NCI-H187 treated with DMSO at 0.1 percent for 48 hours (cell line): ENCODE results near the gene SLC25A31.

Source experiments
- DNase-seq: peaks from one replicate; lab custom pipeline; 2025; lab: John Stamatoyannopoulos, UW

SLC25A31 gene

DNA sequence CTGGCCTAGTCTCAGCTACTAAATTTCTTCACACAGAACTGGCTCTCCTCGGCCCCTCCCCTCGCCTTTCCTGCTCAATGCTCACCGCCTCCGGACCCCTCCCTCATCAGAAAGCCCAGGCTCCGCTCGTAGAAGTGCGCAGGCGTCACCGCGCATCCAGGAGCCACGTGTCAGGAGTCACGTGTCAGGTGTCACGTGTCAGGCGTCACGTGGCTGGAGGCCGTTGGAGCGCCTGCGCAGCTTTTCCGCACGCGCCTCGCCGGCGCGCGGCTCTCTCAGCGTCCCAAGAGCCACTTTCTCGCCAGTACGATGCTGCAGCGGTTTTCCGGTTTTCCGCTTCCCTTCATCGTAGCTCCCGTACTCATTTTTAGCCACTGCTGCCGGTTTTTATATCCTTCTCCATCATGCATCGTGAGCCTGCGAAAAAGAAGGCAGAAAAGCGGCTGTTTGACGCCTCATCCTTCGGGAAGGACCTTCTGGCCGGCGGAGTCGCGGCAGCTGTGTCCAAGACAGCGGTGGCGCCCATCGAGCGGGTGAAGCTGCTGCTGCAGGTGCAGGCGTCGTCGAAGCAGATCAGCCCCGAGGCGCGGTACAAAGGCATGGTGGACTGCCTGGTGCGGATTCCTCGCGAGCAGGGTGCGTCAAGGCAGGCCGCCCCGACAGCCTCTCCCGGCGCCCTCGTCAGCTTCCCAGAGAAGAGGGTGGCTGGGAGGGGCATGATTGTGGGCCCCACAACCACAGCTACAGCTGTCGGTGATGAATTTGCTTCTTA is at the start of gene SLC25A31:
Gene SLC25A31 (plus strand): TSS at position 259 of the 772 bp plus-strand sequence. CDS start 146 bp downstream, at position 405.
- no peak for DNase-seq

DNA sequence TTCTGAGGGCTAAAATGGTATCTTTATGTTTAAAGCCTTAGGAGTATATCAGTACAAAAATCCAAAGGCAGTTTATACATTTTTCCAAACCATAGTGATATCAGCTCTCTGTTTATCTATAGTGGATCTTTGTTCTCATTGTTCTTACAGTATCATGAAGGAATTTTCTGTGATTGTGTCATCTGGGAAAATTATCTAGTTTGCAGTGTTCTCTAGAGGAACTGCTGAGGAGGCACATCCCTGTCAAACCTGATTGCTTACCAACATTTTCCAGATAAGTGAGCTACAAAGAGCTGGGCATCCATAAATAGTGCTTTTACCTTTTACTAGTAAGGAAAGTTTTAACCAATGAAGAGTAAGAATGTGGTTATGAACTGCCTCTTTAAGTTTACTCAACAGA is 44.9 kb upstream of the SLC25A31 start:
- no peak for DNase-seq

DNA sequence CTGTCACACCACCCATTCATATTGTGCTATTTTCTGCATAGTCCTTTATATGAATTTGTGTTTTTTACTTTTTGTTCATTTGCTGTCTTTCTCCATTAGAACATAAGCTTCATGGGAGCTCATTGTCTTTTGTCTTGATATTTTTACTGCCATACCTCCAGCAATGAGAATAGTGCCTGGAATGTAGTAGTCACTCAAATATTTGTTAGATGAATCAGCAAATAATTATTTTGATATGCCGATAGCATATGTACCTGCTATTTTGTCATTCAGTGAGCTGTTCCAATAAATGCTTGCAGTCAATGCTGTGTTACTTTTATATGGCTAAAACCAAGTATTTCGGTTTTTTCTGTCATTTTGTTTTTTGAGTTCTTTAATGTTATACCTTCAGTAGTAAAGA is 43.5 kb upstream of the SLC25A31 start:
- no peak for DNase-seq

DNA sequence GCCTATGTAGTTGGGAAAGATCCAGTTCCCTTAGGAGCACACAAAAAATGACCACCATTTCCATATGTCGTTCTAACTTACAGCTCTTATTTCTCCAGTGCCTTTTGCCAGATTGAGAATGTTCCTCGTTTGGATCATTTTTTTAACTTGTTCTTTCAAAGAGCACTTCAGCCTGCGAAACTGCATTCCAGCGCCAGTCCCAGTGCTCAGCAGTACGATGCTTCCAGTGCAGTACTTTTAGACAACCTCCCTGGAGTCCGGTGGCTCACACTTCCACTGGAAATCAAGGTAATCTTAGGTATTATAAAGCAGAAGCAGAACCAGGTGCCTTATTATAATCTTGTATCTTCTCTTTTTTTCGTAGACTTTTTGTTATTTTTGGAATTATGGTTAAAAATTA is 42.6 kb upstream of the SLC25A31 start:
- DNase-seq, result no peak

DNA sequence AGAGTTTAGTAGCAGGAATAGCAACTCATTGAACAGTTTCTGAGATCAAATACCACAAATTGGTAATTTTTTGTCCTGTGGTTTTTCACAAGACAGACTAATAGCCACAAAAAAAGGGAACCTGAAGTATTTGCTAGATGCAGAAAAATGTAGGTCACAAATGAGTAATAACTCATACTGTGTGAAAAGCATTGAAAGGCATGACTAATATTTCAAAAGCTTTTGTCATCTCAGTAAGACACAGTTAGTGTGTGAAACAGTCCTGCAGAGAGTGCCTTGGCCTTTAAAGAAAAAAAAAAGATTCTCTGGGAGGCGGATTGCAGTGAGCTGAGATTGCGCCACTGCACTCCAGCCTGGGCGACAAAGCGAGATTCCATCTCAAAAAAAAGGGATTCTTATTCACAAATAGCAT is 31.4 kb upstream of the SLC25A31 start:
- DNase-seq, result no peak

DNA sequence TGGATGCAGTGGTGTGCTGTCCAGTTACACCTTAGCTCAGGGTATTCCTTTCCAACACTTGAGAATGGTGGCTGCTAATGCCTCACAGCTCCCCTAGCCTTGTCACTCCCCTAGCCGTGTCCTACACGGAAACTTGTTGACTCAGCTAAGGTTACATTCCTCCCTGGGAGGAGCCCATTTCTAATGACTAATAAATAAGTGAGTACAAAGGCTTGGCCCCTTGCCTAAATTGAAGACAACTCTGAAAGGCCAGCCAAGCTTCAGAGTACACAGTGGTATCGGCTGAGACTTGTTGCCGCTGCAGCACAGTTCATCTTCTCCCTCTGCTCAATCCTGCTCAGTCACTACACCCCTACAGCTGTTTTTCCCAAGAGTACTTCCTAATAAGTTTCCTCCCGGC is 21.2 kb upstream of the SLC25A31 start:
- no peak for DNase-seq

DNA sequence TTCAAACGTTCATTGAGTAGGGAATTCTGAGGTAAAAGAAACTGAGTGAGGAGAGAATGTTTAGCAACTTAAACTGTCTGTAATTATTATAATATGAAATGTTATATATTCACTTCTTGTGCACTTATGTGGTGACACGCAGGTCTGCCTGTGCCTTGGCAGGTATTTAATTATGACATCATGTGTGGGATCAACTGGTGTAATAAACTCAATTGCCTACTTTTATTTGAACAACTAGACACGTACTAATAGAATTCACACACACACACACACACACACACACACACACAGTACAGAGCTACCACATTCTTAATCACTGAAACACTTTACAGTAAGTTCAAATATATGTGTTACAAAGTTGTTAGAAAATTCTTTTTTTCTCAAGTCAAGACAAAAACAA is 20.7 kb upstream of the SLC25A31 start:
- DNase-seq, result no peak

DNA sequence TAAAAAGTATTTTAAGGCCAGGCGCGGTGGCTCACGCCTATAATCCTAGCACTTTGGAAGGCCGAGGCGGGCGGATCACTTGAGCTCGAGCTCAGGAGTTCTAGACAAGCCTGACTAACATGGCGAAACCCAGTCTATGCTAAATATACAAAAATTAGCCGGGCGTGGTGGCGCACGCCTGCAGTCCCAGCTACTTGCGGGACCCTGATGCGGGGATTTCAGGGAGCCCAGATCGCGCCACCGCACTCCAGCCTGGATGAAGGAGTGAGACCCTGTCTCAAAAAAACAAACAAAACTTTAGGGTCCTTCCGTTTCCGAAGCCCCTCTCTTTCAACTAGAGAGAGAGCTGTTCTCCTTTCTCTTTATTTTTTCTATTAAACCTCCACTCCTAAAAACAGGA is 1.2 kb downstream of the SLC25A31 start:
- DNase-seq, result no peak

DNA sequence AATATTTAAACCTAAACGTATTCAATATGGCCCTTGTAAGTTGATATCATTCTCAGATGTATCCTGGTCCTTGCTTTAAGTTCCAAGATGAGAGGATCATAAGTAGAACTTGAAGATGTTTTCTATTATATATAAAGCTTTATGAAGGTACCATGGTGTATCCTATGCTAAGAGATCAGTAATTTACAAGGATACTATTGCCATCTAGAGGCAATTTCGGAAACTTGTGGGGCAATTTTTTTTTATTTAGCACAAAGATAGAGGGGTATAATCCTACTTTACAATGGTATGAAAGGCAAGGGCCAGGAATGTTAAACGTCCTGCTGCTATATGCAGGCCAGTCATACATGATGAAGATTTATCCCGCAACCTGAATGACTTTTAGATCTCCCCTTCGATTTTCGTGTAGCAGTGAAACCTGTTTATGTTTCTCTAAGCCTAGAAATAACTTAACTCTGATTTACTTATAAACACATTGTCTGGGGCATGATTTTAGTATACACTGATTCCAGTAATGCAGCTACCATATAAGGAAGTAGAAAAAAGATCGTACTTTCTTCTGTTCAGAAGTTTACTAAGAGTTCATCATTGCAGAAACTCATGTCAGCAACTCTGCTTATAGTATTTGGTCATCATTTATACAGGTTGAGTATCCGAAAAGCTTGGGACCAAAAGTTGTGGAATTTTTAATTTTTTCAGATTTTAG is 2.6 kb downstream of the SLC25A31 start:
- DNase-seq, result no peak

DNA sequence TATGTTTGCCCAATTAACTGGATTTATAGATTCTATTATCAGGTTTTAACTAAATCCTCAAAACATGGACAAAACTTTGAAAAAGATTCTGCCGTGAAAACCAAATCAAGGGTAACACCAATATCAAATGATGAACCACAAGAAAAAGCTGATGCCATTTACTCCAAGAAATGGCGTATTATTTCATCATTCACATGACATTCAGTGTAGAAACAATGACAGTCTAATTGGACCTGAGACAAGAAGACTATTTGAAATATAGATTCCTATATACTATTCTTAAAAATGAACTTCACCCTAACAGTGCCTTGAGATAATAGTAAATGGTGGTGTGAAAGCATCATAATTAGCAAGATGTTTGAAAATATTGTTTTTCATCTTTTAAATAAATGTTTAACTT is 4.8 kb downstream of the SLC25A31 start:
- DNase-seq, result no peak

DNA sequence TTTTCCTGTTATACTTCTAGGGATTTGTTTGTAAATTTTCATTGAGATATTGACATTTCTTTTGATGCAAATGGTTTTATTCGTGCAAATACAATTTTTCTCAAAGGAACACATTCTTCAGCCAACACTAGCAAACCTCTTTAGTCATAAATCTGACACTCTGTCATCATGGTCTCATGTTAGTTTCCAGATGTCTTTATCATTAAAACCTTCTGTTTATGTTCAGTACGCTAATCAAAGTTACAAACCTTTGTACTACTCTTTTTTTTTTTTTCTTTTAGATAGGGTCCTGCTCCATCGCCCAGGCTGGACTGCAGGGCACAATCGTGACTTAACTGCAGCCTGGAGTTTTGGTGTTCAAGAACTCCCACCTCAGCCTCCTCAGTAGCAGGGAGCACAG is 7.1 kb downstream of the SLC25A31 start:
- no peak for DNase-seq

DNA sequence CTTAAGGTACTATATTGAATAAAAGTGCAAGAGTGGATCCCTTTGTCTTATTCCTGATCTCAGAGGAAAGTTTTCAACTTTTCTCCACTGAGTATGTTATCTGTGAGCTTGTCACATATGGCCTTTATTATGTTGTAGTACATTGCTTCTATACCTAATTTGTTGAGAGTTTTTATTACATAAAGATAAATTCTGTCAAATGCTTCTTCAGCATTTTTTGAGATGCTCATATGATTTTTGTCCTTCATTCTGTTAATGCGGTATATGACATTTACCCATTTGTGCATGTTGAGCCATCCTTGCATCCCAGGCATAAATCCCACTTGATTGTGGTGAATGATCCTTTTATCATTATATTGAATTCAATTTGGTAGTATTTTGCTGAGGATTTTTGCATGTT is 11.0 kb downstream of the SLC25A31 start:
- DNase-seq, result no peak

DNA sequence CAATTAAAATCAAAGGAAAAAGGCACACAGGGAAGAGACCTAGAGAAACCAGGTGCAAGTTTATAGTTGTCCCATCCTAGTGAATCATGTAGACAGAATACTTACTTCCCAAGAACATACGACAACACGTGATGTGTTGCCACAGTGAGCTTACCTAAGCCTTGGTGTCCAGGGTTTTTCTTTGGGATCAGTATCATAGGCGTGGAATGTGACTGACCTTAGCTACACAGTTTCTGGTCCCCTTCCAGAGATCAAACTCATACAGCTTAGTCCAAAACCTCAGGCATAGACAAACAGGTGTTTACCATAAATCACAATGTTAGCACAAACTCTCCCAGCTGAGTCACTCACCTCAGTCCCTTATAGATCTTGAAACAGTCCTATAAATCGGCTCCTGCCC is 17.7 kb downstream of the SLC25A31 start:
- no peak for DNase-seq

DNA sequence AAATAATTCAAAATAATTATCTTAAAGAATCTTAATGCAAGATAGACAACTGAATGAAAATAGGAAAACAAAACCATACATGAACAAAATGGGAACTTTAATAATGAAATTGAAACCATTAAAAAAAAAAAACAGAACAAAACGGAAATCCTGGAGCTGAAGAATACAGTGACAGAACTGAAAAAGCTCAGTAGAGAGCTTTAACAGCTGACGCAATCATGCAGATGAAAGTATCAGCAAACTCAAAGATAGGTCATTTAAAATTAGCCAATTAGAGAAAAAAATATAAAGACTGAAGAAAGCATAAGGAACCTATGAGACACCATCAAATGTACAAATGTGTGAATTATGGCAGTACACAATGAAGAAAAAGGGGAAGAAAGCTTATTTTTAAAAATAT is 18.8 kb downstream of the SLC25A31 start:
- no peak for DNase-seq

DNA sequence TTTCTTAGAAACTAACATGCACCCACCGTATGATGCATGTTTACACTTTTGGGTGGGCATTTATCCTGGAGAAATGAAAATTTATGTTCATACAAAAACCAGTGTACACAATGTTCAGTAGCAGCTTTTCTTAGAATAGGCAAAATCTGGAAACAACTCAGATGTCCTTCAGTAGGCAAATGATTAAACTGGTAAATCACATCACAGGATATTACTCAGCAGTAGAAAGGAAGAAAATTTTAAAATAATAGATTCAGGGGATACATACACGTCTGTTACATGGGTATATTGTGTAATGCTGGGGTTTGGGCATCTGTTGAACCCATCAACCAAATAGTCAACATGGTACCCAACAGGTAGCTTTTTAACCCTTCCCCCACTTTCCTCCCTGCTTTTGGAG is 26.7 kb downstream of the SLC25A31 start:
- no peak for DNase-seq

DNA sequence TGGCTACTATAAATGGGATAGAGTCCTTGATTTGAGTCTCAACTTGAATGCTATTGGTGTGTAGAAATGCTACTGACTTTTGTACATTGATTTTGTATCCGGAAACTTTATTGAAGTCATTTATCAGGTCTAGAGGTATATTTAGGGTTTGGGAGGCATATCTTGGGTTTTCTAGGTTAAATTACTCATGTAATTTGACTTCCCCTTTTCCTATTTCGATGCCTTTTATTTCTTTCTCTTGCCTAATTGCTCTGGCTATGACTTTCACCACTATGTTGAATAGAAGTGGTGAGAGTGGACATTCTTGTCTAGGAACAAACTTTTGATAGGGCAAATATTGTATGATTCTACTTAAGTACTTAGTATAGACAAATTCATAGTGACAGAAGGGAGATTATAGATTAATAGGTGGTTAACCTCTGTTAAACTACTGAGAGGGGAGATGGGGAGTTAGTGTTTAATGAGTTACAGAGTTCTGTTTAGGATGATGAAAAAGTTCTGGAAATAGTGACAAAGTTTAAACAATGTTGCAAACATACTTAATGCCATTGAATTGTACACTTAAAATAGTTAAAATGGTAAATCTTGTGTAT is 29.1 kb downstream of the SLC25A31 start:
- DNase-seq, result no peak

DNA sequence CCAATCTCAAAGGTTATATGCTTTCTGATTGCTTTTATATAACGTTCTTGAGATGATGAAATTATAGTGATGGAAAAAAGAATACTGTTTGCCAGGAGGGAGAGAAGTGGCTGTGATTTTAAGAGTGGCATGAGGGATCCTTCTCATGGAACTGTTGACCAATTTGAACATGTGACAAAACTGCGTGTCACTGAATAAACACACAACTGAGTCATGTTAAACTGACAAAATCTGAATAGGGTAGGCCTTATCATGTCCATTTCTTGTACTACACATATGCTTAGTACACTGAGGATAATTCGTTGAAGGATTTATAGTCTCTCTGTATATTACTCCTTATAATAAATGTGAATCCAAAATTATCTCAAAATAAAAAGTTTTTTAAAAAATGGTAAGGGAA is 29.7 kb downstream of the SLC25A31 start:
- no peak for DNase-seq

DNA sequence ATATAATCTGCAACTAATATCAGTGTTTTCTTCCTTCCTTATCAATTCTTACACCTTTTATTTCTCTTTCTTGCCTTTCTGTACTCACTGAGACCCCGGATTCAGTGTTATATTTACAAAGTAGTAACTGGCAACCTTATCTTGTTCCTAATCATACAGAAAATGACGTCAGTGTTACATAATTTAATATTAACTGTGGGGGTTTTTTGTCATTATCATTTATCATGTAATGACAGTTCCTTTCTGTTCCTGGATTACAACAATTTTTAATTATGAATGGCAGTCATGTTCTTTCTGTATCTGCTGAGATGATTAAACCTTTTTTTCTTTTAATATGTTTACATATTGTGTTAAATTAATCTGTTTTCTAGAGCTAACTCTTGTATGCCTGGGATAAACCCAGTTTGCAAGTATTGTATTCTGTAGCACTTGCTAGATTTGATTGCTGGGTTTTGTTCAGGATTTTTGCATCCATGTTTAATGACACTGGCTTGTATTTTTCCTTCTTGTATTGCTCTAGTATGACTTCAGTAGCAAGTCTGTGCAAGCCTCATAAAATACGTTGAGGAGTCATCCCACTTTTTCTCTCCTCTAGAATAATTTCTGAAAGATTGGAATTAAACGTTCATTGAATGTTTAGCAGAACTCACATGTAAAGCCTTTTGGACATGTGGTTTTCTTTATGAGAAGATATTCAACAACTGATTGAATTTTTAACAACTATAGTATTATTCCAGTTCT is 41.5 kb downstream of the SLC25A31 start:
- no peak for DNase-seq

DNA sequence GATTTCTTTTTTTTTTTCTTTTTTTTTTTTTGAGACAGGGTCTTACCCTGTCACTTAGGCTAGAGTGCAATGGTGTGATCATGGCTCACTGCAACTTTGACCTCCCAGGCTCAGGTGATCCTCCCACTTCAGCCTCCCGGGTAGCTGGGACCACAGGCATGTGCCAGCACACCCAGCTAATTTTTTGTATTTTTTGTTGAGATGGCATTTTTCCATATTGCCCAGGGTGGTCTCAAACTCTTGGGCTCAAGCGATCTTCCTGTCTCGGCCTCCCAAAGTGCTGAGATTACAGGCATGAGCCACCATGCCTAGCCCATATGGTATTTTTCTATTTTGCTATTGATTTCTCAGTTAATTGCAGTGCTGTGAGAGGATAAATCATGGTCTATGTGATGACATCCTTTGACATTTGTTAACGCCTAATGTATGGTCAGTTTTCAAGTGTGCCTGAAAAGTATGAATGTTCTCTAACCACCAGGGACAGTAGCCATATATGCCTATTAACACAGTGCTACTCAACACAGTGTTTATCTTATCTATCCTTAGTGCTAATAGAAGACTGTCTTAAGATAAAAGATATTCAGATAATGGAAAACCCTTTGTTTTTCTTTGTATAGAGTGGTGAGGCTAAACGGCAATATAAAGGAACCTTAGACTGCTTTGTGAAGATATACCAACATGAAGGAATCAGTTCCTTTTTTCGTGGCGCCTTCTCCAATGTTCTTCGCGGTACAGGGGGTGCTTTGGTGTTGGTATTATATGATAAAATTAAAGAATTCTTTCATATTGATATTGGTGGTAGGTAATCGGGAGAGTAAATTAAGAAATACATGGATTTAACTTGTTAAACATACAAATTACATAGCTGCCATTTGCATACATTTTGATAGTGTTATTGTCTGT is 42.8 kb downstream of the SLC25A31 start:
- DNase-seq, result no peak

DNA sequence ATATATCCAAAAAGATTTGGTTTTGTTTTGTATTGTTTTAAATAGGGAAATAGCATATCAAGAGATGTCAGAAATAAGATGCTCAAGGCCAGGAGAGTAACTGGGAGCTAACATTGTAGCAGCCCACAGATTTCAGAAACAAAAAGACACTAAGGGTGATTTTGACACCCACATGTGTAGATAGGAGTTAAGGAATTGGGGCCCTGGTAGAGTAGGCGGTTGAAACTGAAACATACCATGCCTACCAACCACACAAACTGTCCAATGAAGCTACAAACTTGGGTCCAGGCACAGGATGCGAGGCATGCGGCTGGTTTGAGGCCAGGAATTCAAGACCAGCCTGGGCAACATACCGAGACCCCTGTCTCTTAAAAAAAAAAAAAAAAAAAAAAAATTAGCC is 45.6 kb downstream of the SLC25A31 start:
- DNase-seq, result no peak

DNA sequence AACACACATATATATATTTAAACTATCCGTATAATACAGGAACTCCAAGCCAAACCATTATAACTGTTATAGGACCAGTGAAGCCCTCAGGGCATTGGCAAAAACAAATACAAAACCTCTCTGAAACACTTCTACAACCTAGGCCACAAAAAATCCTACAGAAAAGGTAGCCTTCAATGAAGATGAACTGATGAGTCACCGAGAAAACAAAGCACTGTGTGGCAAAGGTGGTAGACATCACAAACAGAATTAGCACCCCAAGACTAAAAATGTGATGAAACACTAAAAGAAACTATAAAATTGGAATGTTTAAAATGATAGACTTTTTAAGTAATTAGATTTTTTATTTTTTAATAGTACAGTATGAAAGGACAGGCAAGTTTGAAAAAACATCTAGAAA is 46.4 kb downstream of the SLC25A31 start:
- no peak for DNase-seq

DNA sequence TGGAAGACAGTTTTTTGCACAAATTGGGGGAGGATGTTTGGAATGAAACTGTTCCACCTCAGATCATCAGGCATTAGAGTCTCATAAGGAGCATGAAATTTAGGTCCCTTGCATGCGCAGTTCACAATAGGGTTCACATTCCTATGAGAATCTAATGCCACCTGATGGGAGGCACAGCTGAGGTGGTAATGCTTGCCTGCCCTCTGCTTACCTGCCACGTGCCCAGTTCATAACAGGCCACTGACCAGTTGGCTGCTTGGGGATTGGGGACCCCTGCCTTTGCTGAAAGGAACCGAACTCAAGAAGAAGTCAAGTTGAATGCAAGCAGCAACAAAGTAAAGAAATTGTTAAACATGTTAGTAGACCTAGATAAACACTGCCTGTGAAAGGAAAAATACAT is 47.3 kb downstream of the SLC25A31 start:
- no peak for DNase-seq
